Right ventricle myocardium superior (tissue), 1 donor: ENCODE data around the gene ZNF662. TPM values are rescaled to one million over a fixed set of nuclear protein-coding genes. Genes with fewer than 3 reads are reported as not detected.
A peak's percentile ranks its signal among the peaks of the same experiment; 100 is the strongest.

Source experiments
- ATAC-seq: fragments of 200-7000 bp; cut with Tn5 transposase; one replicate; pipeline ENCODE4 v1.9.1; 2020; ENCODE audit warnings: mild to moderate bottlenecking; ENCODE audit not compliant: poor library complexity
- DNase-seq: peaks from one replicate; pipeline ENCODE4 v3.0.0-alpha.2; 2020
- intact Hi-C: fragments of 100-400 bp; cut with DNase I; formaldehyde crosslinking; loops from one replicate; pipeline ENCODE4 v1.11.2; 2022
- long read RNA-seq: library from polyadenylated mRNA; unstranded; transcript quantifications from one replicate; pipeline ENCODE4 v2.0.0, GENCODE V29; 2021
- total RNA-seq: library from RNA; stranded (reverse); fragmentation: NEBNext Ultra II Directional; extraction: Animal tissue kit (Norgen Biotek cat#: 25700); gene quantifications from one replicate; pipeline ENCODE4 v1.2.1, GENCODE V29; 2021
- donor health status: DM: no; HTN: yes; CAD: no; lungs with severe emphysema.

ZNF662 gene
- 3.3 TPM for total RNA-seq
- long read RNA-seq, partial matches to known transcripts: 0 of 3 reads
- long read RNA-seq, other reads (novel, unspliced or antisense): 2 of 3 reads

GRCh38 chr3:42906070-42906847 is at the start of gene ZNF662:
Gene ZNF662 (plus strand): TSS chr3:42906142. CDS start chr3:42908115, 1,973 bp downstream.
- intact Hi-C loops: no loop called here
- DNase-seq: peak; percentile 71
- peak; percentile 93 for ATAC-seq

GRCh38 chr3:42856544-42856943 is 49.4 kb upstream of the ZNF662 start:
- no peak for ATAC-seq
- no peak for DNase-seq
- intact Hi-C loops: no loop called here

- no peak for ATAC-seq
- intact Hi-C loops: no loop called here
- no peak for DNase-seq
These were observed 41.5 kb upstream of the ZNF662 start for GRCh38 chr3:42864321-42864950.

GRCh38 chr3:42865256-42865655 is 40.7 kb upstream of the ZNF662 start:
- ATAC-seq (no peak), DNase-seq (no peak)
- intact Hi-C loops: no loop called here

GRCh38 chr3:42867138-42867537 is 38.8 kb upstream of the ZNF662 start:
- no peak for DNase-seq
- ATAC-seq: no peak
- intact Hi-C loops: no loop called here

- ATAC-seq (no peak), DNase-seq (no peak)
- intact Hi-C loops: no loop called here
These were observed 37.1 kb upstream of the ZNF662 start for GRCh38 chr3:42868841-42869240.

GRCh38 chr3:42871592-42872196 is 34.2 kb upstream of the ZNF662 start:
- ATAC-seq (peak; percentile 77), DNase-seq (peak; percentile 55)
- intact Hi-C loops: no loop called here

GRCh38 chr3:42872718-42873117 is 33.2 kb upstream of the ZNF662 start:
- no peak for ATAC-seq
- intact Hi-C loops: no loop called here
- DNase-seq: no peak

GRCh38 chr3:42873221-42873982 is 32.5 kb upstream of the ZNF662 start:
- intact Hi-C loops: no loop called here
- no peak for DNase-seq
- no peak for ATAC-seq

GRCh38 chr3:42874749-42875148 is 31.2 kb upstream of the ZNF662 start:
- ATAC-seq (no peak), DNase-seq (no peak)
- intact Hi-C loops: no loop called here

- intact Hi-C loops: no loop called here
- DNase-seq (no peak), ATAC-seq (no peak)
These were observed 30.4 kb upstream of the ZNF662 start, which contains the start of gene CYP8B1 for GRCh38 chr3:42875325-42876151. Gene CYP8B1 (minus strand): TSS chr3:42875879. CDS start chr3:42875816, 63 bp downstream.

- no peak for ATAC-seq
- no peak for DNase-seq
- intact Hi-C loops: no loop called here
These were observed 29.5 kb upstream of the ZNF662 start for GRCh38 chr3:42876401-42876800.

- intact Hi-C loops: no loop called here
- ATAC-seq: no peak
- DNase-seq: no peak
These were observed 28.8 kb upstream of the ZNF662 start for GRCh38 chr3:42876940-42877720.

GRCh38 chr3:42877881-42878280 is 28.1 kb upstream of the ZNF662 start:
- no peak for DNase-seq
- no peak for ATAC-seq
- intact Hi-C loops: no loop called here

GRCh38 chr3:42880183-42880582 is 25.8 kb upstream of the ZNF662 start:
- no peak for DNase-seq
- intact Hi-C loops: loop anchor here (5.0 kb wide), 2 partner anchors 48 to 98 kb away; no protein-coding TSS in a partner anchor
- ATAC-seq: no peak

GRCh38 chr3:42880601-42881451 is 25.1 kb upstream of the ZNF662 start:
- intact Hi-C loops: loop anchor here (5.0 kb wide), 2 partner anchors 49 to 99 kb away; no protein-coding TSS in a partner anchor
- DNase-seq: peak; percentile 92
- ATAC-seq: peak; percentile 99
